ENCODE data around the gene AGBL1.
A peak's percentile ranks its signal among the peaks of the same experiment; 100 is the strongest.

The AGBL1 gene

GRCh38 chr15:86162641-86163040 is 83.0 kb downstream of the AGBL1 start:
- DNase-seq (ENCODE audit: extremely low read depth in 1 of 2, low read depth in 1 of 2): no peak

GRCh38 chr15:86163816-86164215 is 84.1 kb downstream of the AGBL1 start:
- no peak for DNase-seq (ENCODE audit: extremely low read depth in 1 of 2, low read depth in 1 of 2)

- no peak for DNase-seq (ENCODE audit: extremely low read depth in 1 of 2, low read depth in 1 of 2)
Observed at GRCh38 chr15:86164232-86164898, 84.7 kb downstream of the AGBL1 start.

GRCh38 chr15:86165265-86166211 is 85.9 kb downstream of the AGBL1 start:
- no peak for DNase-seq (ENCODE audit: extremely low read depth in 1 of 2, low read depth in 1 of 2)

GRCh38 chr15:86167841-86168240 is 88.2 kb downstream of the AGBL1 start:
- no peak for DNase-seq (ENCODE audit: extremely low read depth in 1 of 2, low read depth in 1 of 2)

- DNase-seq (ENCODE audit: extremely low read depth in 1 of 2, low read depth in 1 of 2): no peak
Observed at GRCh38 chr15:86178845-86179244, 99.2 kb downstream of the AGBL1 start.

GRCh38 chr15:86183596-86184491 is 104.2 kb downstream of the AGBL1 start:
- DNase-seq (ENCODE audit: extremely low read depth in 1 of 2, low read depth in 1 of 2): peak in 1 of 2 donors; percentile 37

- DNase-seq (ENCODE audit: extremely low read depth in 1 of 2, low read depth in 1 of 2): no peak
Observed at GRCh38 chr15:86193716-86194380, 114.2 kb downstream of the AGBL1 start.

GRCh38 chr15:86197770-86198169 is 118.1 kb downstream of the AGBL1 start:
- no peak for DNase-seq (ENCODE audit: extremely low read depth in 1 of 2, low read depth in 1 of 2)

GRCh38 chr15:86199467-86200145 is 119.9 kb downstream of the AGBL1 start:
- no peak for DNase-seq (ENCODE audit: extremely low read depth in 1 of 2, low read depth in 1 of 2)

GRCh38 chr15:86201313-86202008 is 121.8 kb downstream of the AGBL1 start:
- DNase-seq (ENCODE audit: extremely low read depth in 1 of 2, low read depth in 1 of 2): no peak

- DNase-seq (ENCODE audit: extremely low read depth in 1 of 2, low read depth in 1 of 2): no peak
Observed at GRCh38 chr15:86203462-86203861, 123.8 kb downstream of the AGBL1 start.

GRCh38 chr15:86205096-86205495 is 125.4 kb downstream of the AGBL1 start:
- DNase-seq (ENCODE audit: extremely low read depth in 1 of 2, low read depth in 1 of 2): no peak

- DNase-seq (ENCODE audit: extremely low read depth in 1 of 2, low read depth in 1 of 2): no peak
Observed at GRCh38 chr15:86213420-86213819, 133.7 kb downstream of the AGBL1 start.

GRCh38 chr15:86213888-86214287 is 134.2 kb downstream of the AGBL1 start:
- no peak for DNase-seq (ENCODE audit: extremely low read depth in 1 of 2, low read depth in 1 of 2)

- DNase-seq (ENCODE audit: extremely low read depth in 1 of 2, low read depth in 1 of 2): no peak
Observed at GRCh38 chr15:86221119-86221518, 141.4 kb downstream of the AGBL1 start.

- no peak for DNase-seq (ENCODE audit: extremely low read depth in 1 of 2, low read depth in 1 of 2)
Observed at GRCh38 chr15:86229306-86229705, 149.6 kb downstream of the AGBL1 start.

GRCh38 chr15:86229936-86230335 is 150.3 kb downstream of the AGBL1 start:
- no peak for DNase-seq (ENCODE audit: extremely low read depth in 1 of 2, low read depth in 1 of 2)
